RWPE1 (cell line): Measurements from ENCODE around the gene C4orf54.

Experiments used
- CTCF ChIA-PET: fragments of 350-600 bp; sonication (Branson Sonifier 250); formaldehyde crosslinking; extraction: SDS; loops from one replicate; lab custom pipeline; 2021; lab: Yijun Ruan, JAX
- POLR2A ChIA-PET: fragments of 400-600 bp; formaldehyde crosslinking; extraction: SDS; loops from one replicate; lab custom pipeline; 2020; ENCODE audit warnings: antibody characterized with exemption; ENCODE audit not compliant: low non-redundant PET; lab: Yijun Ruan, JAX
- DNase-seq: peaks from one replicate; pipeline ENCODE4 v3.0.0; 2012; ENCODE audit warnings: low spot score
- H3K27ac ChIP-seq: fragments of 450-650 bp; 2 replicates; pipeline ENCODE4 v1.5.1; 2017
- CTCF ChIP-seq: fragments of 450-650 bp; conservative IDR thresholded peaks from 2 replicates; pipeline ENCODE4 v1.5.1; 2017; ENCODE audit warnings: low read depth, mild to moderate bottlenecking

The C4orf54 gene

GRCh38 chr4:99657798-99658197, at the start of gene C4orf54:
Gene C4orf54, minus strand, starts transcription at chr4:99657828. Its CDS starts 3,180 bp downstream, at chr4:99654648.
- POLR2A ChIA-PET = no interaction called here
- CTCF ChIA-PET = no interaction called here
- peak; percentile 50 for DNase-seq
- no peak within 1 kb of the TSS for H3K27ac ChIP-seq
- no peak for TF ChIP-seq CTCF

GRCh38 chr4:99705891-99706290, 48.3 kb upstream of the C4orf54 start:
- no peak for DNase-seq
- CTCF ChIA-PET = no interaction called here
- TF ChIP-seq CTCF = no peak
- POLR2A ChIA-PET = no interaction called here
- no peak overlapping the region for H3K27ac ChIP-seq

GRCh38 chr4:99696801-99697200, 39.2 kb upstream of the C4orf54 start:
- TF ChIP-seq CTCF = no peak
- DNase-seq = no peak
- ChIA-PET CTCF (no interaction called here), POLR2A (no interaction called here)
- H3K27ac ChIP-seq = no peak overlapping the region

GRCh38 chr4:99693140-99693539, 35.5 kb upstream of the C4orf54 start:
- DNase-seq = no peak
- no peak for TF ChIP-seq CTCF
- no peak overlapping the region for H3K27ac ChIP-seq
- POLR2A ChIA-PET = no interaction called here
- CTCF ChIA-PET = no interaction called here

GRCh38 chr4:99690990-99691389, 33.4 kb upstream of the C4orf54 start:
- ChIA-PET CTCF (no interaction called here), POLR2A (no interaction called here)
- no peak for TF ChIP-seq CTCF
- H3K27ac ChIP-seq = no peak overlapping the region
- DNase-seq = no peak

- CTCF ChIA-PET = no interaction called here
- POLR2A ChIA-PET = no interaction called here
- H3K27ac ChIP-seq = no peak overlapping the region
- DNase-seq = no peak
- no peak for TF ChIP-seq CTCF
Observed at GRCh38 chr4:99690472-99690871, 32.8 kb upstream of the C4orf54 start.

- POLR2A ChIA-PET = no interaction called here
- no peak for TF ChIP-seq CTCF
- no peak overlapping the region for H3K27ac ChIP-seq
- DNase-seq = no peak
- CTCF ChIA-PET = no interaction called here
Observed at GRCh38 chr4:99687120-99687519, 29.5 kb upstream of the C4orf54 start.
